GM18907 (cell line): ENCODE results near the gene BTBD3.

ENCODE experiments used
- ATAC-seq: cut with Tn5 transposase; IDR thresholded peaks from one replicate; pipeline ENCODE4 v1.9.1; 2021; ENCODE audit warnings: mild to moderate bottlenecking, moderate library complexity; ENCODE audit not compliant: unreplicated experiment

The BTBD3 gene

DNA sequence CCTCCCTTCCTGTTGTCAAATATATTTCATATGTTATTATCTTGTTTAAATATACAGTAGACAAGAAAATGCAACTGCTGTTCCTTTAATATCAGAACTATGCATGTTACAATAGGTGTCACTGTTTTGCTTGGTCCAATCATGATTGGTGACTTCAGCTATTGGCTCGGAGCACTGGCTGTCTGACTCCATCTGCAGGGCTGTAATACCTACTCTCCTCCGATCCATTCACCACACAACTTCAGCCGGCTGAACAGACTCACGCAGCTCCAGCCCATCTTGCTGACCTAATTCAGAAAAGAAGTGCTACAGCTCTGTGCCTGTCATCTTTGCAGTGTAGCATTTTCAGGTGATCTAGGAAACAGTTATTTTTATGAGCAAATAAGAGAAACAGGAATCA is at the start of gene BTBD3:
BTBD3 (plus strand) TSS at position 231 of the 400 bp plus-strand sequence. CDS start 383 bp downstream, outside the sequence.
- ATAC-seq: peak; percentile 99

DNA sequence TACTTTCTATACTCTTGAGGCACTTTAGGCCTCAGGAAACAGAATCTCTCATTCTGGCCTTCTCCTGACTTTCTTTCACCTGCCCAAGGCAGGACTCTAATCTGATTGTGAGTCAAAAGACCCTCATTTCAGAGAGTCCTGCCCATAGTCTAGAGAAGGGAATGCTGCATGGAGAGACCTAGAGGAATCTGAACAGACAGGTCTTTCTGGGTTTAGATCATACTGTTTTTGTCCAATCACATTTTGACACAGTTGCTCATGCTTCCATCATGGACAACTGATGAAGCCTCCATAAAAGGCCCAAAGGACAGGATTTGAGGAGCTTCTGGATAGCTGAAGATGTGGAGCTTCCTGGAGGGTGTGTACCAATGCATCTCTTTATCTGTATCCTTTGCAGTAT is 48.1 kb upstream of the BTBD3 start:
- no peak for ATAC-seq

DNA sequence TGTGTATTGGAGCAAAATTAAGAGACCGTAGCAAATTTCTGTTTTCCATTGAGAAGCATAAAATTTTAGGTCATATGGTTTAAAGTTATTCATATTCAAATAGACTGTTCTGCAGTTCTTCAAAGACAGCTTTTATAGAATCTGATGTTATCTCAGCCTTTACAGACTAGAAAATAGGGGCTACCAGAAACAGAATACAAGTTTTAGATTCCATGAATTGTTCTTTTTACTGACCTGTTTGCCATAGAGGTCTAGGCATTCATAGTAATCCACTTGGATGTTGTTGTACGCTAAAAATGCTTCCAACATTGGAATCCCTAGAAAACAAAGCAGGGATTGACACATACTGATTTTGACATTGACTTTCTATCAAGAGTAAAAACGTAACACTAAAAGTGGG is 47.3 kb upstream of the BTBD3 start:
- ATAC-seq: no peak

DNA sequence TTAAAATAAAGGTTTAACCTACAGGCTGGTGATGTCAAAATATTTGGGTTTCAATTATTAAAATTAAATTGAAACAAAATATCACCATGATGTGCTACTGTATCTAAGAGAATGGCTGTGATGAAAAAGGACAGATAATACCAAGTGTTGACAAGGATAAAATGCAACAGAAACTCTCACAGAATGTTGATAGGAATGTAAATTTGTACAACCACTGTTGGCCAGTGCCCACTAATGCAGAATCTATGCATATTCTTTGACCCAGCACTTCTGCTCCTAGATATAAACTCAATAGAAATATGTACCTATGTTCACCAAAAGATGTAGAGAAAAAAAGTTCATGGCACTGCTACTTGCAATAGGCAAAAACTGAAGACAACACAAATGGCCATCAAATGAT is 41.1 kb upstream of the BTBD3 start:
- no peak for ATAC-seq

DNA sequence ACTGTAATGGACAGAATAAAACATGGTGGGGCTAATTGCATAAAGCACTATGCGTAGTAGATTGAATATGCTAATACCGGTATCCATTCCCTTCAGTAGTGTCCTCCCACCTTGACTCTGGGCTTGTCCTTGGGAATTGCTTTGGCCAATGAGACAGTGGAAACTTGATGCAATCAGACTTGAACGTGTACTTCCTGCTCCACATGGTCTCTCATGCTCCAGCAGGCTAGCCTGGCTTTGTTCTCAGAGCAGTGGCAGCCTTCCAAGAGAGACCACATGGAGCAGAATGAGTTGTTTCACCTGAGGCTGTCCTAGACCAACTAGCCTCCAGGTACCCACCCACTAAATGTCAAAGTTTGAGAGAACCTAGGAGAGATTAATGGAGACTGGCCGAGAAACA is 37.0 kb upstream of the BTBD3 start:
- no peak for ATAC-seq

DNA sequence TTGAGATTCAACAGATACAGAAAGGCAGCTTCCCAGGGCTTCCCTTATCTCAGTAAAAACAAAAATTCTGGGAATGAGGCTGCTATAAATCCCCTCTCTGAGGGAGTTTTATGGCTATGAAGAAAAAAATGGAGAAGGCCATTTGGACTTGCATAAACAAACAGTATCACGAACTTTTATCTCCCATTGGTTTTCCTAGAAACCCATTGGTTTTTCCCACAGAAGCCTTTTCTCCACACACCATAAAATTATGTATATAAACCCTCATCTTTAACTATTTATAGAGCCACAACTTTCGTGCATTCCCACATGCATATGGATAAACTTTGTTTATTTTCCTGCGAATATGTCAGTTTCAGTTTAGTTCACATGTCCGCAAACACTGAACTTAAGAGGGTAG is 36.2 kb upstream of the BTBD3 start:
- no peak for ATAC-seq

DNA sequence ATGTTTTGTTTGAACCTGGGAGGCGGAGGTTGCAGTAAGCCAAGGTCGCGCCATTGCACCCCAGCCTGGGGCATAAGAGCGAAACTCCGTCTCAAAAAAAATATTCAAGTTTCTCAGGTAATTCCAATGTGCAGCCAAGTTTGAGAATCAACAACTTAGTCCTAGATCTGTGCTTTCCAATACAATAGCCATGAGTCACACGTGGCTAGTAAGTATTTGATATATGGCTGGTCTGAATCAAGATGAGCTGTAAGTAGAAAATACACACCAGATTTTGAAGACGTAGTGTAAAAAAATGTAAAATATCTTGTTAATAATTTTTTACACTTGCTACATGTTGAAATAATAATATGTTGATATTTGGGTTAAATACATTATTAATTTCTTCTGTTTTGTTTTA is 35.0 kb upstream of the BTBD3 start:
- no peak for ATAC-seq

DNA sequence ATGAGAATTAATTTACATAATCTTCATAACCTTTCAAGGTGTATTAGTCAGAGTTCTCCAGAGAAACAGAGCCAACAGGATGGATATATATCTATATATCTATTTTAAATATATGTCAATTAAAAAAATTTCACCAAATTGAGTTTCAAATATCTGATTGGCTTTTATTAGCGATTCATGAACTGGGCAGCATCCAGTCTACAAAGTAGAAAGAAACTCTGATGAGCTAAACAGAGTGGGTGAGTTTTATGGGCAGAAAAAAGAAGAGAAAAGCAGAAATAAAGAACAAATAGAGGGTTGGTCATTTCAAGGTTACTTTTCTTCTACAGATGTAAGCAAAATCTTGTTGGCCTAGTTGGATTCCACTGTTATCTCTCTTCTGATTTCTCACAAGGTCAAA is 29.0 kb upstream of the BTBD3 start:
- no peak for ATAC-seq

DNA sequence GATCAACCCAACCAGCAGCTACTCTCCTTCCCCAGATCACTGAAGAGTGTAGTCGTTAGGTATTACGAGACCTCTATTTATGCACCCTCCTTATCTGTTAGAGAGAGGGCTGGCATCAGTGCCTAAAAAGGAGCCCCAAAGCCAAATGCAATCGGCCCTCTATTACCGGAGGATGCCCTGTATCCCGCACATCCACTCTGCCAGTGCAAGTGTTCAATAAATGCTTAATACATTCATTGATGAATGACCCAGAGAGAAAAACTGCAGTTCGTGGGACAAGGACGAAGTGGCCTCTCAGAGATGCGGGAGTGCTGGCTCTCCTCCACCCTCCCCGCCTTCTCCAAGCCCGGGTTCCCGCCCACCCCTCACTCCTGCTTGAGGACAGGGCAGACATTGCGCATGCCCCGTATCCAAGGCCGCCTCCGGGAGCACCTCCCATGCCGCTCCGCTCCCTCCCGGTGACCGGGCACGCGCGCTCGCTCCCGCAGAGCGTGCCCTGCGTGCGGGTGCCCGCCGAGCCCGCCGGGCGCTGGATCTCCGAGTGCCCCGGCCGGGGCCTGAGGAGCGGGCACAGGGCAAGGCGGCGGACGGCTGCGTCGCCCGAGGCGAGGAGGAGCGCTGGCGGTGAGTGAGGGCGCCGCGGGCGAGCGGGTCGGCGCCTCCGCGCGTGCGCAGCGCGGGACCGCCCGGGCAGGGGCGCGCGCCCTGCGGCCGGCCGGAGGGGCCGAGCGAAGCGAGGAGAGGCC is 27.2 kb upstream of the BTBD3 start:
- ATAC-seq: peak; percentile 80

DNA sequence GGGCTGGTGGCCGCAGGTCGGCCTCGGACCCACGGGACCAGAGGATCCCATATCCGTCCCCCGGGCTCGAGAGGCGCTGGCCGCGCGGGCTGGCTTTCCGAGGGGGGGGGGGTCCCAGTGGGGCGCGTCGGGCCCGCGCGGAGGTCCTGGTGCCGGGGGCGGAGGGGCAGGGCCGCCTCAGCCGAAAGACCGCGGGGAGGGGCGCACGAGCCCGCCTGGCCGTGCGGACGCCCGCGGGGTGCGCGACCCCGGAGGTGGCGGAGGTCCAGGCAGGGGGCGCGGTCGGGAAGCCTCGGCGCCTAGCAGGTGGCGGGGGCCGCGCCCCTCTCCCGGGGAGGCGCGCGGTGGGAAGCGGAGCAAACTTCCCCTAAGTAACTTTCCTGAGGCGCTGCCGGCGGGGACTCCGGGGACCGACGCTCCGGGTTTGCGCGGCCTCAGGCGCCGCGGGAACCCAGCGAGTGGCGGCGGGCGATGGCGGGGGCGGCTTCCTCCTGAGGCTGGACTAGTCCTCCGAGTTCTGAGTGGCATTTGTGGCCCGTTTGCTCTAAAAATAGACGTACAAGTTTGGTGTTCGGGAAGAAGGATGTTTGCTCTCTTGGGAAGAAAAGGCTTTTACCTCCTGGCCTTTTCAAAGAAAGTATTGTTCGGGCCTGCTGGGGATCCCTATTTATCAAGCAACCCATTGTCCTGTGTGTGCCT is 26.5 kb upstream of the BTBD3 start:
- peak; percentile 58 for ATAC-seq

DNA sequence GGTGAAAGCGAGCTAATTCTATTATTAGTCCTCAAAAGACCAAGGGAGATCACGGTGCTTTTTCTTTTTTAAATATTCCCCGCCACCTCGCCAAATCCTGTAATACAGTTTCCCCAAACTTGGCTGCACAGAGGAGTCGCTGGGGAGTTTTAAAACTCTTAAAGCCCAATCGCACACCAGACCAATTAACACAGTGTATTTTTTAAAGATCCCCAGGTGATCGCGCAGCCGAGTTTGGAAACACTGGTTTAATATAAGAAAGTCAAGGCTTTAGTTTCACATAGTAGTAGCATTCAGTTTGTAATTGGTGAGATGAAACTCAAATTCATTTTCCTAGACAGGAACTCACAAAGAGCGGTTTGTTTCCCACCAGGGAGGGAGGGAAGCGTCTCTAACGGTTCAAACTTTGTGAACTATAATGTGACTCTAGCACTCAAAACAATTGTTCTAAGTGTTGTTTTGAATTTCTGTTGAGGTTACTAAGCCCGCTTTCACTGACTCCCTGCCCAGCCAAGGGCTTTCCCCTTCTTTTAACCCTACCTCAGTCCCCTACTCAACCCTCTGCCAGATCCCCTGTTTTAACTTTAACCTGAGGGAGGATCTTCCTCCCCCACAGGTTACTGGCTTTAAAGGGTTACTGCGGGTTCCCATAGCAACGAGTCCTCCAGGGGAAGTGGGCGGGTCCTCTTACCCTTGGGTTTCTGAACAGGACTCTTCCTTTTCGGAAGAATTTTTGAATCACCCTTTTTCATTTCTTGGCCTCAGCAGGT is 25.7 kb upstream of the BTBD3 start:
- ATAC-seq: peak; percentile 72

DNA sequence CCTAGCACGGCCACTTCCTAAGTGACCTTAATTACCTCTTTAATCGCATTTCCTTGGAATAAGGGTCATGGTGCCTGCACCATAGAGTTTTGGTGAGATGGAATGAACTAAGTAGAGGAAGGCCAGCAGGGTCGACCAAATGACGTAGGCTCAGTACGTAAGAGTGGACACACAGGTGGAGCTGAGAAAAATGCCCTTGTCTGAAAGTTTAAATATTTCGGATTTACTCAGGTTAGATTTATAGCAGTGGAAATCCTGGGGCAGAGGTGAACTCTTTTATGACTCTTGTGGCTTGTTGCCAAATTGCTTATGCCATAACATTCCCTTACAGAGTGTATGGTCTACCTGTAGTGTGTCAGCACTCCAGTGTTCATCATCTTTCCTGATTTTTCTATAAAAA is 23.6 kb upstream of the BTBD3 start:
- no peak for ATAC-seq

DNA sequence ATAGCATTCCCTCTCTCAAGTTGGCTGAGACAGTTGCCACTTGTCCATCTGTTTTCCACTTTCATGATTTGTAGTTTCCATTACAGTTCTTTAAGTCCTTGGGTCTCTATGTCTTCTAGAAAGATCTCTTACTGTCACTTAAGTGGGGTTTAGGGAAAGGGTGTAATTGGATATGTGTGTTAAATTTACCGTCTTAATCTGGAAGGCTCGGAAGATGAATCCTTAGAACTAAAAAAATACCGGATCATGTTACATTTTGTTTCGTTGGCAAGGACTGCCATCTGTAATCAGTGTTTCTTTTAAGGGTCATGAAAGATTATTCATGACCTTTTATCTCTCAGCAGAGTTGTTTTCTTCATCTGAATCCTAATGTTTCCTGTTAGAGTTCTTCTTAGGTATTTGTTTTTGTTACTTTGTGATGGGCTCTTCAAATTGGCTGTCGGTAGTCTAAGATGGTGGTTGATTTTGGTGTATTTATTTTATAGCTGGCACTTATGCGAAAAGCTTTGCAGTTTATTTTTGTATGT is 21.8 kb upstream of the BTBD3 start:
- no peak for ATAC-seq

DNA sequence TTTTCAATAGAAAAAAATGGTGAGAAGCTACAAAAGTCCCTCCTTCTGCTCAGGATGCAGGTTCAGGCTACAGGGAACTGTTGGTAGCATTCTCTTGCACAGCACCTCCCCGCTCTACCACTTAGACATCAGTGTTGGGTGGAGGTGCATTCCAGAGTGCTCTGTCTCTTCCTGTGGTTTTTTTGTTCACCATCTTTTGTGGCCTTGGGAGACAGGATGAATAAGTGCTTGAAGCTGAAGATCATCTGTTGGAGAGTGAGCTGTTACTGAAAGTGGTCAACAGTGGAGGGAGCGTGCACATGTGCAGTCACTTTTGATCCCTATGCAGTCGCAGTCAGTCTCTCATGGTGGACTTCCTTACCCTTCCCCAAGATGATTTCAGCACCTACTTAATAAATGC is 16.6 kb upstream of the BTBD3 start:
- no peak for ATAC-seq

DNA sequence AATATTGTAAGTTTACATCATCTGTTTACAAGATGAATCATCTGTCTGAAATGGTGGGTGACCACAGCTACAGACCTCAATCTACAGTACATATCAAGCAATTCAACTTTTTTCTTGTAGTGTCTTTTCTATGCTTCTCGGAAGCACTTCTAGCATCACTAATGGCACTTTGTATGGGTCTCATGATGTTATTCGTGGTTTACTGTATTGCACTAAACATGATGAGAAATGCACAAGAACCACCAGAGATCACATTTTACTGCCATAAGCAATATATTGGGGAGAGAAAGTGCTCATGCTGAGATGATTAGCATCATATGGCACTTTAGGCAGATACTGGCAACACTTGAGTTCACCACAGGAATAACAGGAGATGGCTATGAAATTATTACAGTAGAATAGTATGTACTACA is 15.4 kb upstream of the BTBD3 start:
- ATAC-seq: no peak

DNA sequence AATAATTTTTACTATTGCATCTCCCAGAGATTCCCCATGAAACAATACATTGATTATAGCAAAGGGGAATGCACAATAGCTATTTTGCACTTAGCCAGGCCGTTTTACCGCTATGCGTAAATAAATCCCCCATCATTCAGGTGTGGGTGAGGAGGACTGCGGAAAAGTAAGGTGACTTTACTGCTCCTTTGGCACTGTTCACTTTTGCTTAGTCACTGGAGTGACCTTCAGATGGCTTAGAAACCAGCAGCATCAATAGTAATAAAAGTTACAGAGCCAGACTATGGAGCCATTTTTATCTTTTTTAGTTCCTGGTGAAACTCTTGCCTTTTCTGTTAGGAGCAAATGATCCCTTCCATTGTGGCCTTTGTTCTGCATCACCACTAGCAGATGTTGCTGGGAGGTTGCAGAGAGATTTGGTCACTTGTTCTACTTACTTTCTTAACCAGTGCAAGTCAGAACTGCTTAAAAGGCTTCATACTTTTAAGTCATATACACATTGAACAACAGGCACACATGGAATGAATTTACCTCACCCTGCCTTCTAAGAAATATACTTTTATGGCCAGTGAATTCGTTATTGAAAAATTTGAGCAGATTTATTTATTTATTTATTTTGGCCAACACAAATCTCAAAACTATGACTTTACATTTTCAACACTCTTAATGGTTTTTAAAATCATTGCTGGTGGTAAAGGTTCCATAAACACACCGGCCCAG is 12.1 kb upstream of the BTBD3 start:
- no peak for ATAC-seq

DNA sequence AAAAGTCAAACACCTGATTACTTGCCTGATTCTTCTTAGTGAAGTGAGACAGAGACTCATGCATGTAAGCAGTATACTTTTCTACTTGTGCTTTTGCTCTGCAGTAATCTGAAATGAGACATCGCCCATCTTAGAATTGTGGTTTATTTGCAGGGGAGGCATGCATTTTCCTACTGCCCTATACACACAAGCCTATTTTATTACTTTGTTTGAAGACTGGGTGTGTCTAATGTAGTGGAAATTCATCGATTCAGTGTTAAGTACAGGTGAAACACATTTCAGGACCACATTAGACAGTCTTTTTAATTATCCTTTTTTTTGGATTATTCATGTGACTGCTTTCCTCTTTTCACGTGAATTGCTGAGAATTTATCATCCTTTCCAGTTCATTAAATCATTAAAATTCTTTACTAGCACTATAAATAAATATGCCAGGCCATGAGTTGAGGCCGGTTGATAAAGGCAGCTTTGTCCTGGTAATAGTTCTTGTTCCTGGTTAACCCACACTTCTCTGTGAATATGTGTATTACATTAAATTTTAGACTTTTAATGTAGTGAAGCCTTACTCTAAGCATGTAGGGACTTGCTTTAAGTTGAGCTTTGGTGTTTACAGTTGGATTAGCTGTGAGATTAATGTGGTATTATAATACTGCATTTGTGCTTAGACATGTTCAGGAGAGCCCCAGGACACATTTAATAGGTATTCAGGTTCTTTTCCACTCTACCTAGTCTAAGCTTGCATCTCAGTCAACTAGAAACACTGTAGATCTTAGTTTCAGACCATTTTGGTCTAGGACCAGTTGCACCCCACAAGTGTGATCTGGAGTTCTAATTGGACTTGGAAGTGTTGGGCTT is 10.8 kb upstream of the BTBD3 start:
- ATAC-seq: no peak

DNA sequence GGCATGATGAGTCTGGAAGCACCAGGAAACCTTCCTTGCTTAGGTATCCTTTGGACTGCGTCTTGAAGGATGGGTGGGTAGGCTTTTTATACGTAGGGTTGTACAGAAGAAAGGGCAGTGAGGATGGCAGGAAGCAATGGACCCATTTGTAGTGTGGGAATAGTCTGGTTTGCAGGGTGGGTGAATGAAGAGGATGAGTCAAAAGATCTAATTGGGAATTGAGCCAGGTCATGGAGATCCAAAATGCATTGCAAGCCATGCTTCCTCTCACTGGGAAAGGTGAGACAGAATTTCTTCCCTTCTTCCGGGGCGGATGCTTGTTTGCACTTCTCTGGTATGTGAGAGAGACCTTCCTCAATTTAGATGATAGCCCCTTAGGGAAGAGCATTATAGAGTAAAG is 10.1 kb upstream of the BTBD3 start:
- no peak for ATAC-seq

DNA sequence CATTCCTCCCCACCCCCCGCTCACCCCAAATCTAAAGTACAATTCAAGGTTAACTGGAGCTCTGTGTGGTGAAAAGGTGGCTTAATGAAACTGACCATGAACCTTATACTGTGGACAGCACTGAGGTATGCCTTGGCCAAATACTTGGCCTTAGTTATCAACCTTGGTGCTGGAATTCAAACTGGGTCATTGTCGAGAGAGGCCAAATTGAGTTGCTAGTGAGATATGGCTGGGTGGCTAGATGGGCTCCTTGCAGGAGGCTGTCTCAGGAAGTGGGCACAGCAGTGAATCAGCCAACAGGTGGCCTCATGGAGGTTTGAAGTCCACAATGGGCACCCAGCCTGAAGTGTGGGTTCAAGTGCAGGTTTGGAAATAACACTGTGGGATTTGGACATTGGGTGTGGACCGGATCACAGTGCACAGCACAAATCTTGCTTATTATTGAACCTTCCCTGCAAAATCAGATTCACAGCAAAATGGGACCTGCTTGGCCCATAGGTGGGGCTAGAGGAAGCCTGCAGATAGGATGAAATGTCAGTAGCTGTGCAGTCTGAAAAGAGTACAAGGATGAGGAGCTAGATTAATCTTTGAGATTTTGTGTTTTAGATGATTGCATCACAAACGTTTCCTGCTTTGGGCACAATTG is 5.6 kb upstream of the BTBD3 start:
- ATAC-seq: no peak
